NCI-H748 (cell line): ENCODE measurements around the gene ITPA.
"Not testable (repeated sequence)": the region's sequence is repeated elsewhere in the genome, so short reads cannot be mapped to it uniquely, and the experiment has no call there.

Experiments
- DNase-seq: peaks from one replicate; lab custom pipeline; 2025; ENCODE audit not compliant: unreplicated experiment; lab: John Stamatoyannopoulos, UW

ITPA gene

DNA sequence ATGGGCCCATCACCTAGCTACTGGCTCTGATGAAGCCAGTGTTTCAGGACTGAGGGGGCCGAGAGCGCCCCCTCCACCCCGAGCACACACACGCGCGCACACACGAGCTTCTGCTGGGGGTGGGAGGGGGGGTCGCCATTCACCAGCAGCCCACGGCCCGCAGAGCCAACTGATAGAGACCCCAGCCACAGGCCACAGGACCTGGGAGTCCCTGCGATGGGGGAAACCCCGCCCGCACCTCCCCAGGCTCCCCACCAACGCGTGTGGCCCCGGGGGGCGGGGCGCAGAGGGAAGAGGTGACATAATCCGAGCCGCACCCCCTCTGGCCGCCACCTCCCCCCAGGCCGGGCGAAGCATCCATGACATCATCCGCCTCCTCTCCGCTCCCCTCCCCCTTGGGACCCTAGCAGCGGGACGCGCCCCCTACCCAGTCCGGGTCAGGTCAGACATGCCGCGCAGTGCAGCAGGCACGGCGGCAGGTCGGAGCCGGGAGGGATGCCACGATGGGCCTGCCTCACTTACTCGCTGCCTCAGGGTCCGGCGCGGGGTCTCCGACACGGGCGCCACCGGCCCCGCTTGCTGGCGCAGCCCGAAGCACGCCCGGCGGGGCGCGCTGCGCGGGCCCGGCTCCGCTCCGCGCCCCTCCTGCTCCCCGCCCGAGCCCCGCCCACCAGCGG is 36.2 kb upstream of the ITPA start, which contains the start of gene LZTS3:
Gene LZTS3, minus strand, starts transcription at position 617 of the 677 bp plus-strand sequence. CDS start 6,386 bp downstream, outside the sequence.
- peak; percentile 94 for DNase-seq

DNA sequence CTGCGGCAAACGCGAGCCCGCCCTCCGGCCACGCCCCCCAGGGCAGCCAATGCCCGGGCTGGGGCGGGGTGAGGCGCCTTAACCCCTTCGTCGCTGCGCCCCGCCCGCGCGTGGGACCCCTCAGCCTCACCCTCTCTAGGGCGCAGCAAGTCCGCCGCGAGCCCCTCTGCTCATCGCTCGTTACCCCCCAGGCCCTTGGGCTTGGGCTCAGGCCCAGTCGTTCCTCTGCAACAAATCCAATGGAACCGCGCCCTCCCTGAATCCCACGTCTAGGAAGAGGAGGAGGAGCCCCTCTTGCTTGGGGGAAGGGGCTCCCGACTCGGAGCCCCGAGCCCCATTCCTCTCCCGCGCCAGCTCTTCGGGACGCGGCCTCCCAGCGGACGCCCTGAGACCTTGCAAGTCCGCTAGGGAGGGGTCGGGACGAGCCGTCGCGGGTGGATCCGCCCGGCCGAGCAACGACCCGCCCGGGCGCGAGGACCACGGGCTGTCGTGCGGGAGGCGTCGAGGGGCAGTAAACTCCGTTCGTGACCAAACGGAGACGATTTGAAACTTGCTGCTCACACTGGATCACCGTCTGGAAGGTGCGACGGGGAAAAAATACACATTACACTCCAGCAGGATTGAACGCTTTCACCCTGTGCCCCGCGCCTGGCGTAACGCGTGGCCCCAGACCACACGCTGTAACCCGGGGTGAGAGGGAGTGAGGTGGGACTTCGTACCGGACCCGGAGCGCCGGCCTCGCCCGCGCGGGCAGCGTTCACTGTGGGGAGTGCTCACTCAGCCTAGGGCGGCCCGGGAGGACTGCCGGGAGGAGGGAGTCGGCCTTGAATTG is 35.5 kb upstream of the ITPA start:
- peak; percentile 71 for DNase-seq

- DNase-seq, result no peak
Observed at GRCh38 chr20:3174442-3175261, 34.6 kb upstream of the ITPA start.

- DNase-seq, result no peak
Observed at GRCh38 chr20:3175270-3175669, 34.0 kb upstream of the ITPA start.

GRCh38 chr20:3177746-3178485 is 31.4 kb upstream of the ITPA start:
- no peak for DNase-seq

DNA sequence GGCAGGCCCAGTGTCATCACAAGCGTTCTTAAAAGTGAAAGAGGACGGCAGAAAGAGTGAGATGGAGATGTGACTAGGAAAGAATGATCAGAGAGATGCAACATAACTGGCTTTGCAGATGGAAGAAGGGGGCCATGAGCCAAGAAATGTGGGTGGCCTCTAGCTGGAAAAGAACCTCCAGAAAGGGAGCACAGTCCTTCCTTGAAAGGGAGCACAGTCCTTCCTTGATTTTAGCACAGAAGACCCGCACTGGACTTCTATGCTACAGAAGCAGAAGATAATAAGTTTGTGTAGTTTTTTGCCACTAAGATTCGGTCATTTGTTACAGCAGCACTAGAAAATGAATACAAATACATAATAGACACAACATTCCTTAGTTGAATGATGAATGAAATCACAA is 29.0 kb upstream of the ITPA start:
- DNase-seq, result no peak

DNA sequence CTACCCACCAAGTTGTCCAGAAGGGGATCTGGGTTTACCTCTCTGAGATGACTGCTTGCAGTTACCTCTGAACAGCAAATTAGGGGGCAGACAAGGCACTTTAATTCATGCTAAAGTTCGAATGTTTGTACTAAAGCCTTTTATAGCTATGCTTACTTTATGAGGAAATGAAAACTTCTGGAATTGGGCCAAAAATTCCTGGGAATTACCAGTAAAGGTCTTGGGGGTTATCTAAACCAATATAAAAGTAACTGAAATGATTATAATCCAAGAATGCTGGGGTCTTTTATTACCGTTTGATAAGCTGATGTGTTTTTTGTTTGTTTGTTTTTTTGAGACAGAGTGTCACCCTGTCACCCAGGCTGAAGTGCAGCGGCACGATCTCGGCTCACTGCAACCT is 28.0 kb upstream of the ITPA start:
- no peak for DNase-seq

DNA sequence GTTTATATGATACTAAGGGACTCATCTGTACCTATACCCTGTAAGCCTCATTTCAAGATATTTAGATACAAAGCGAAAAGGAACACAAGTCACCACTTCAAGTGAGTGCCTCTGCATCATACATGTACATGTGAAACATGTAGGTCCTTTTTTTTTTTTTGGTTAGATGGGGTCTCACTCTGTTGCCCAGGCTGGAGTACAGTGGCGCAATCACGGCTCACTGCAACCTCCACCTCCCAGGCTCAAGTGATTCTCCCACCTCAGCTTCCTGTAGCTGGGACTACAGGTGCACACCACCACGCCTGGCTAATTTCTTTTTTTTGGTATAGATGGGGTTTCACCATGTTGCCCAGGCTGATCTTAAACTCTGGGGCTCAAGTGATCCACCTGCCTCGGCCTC is 26.9 kb upstream of the ITPA start:
- not testable (repeated sequence) for DNase-seq

- no peak for DNase-seq
Observed at GRCh38 chr20:3183896-3184612, 25.2 kb upstream of the ITPA start.

DNA sequence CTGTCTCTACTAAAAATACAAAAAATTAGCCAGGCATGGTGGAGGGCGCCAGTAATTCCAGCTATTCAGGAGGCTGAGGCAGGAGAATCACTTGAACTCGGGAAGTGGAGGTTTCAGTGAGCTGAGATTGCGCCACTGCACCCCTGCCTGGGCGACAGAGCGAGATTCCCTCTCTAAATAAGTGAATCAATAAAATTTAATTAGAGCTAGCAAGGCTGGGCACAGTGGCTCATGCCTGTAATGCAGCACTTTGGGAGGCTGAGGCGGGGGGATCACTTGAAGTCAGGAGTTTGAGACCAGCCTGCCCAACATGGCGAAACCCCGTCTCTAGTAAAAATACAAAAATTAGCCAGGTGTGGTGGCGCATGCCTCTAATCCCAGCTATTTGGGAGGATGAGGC is 21.4 kb upstream of the ITPA start:
- DNase-seq, result not testable (repeated sequence)

DNA sequence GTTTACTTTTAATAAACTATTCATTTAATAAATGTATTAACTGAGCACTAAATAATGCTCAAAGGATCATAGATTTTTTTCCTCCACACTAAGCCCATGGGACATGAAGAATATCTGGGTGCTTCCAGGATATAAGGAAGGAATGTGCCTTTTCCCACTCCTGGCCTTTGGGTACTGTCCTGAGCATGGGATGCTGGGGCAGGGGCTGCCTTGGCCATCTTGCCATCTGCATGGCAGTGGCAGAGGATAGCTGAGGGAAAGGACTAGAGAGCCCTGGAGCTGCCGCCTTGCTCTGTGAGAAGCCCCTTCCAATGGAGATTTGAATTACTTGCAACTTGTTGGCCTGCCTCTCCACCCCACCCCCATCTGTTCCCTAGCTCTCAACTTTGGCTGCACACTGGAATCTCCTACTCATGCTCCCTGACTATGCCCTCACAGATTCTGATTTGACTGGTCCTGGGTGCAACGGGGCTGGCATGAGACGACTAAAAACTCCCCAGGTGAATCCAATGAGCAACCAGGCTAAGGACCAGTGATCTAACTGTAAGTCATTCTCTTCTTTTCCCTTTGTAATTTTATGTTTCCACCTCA is 20.4 kb upstream of the ITPA start:
- no peak for DNase-seq

DNA sequence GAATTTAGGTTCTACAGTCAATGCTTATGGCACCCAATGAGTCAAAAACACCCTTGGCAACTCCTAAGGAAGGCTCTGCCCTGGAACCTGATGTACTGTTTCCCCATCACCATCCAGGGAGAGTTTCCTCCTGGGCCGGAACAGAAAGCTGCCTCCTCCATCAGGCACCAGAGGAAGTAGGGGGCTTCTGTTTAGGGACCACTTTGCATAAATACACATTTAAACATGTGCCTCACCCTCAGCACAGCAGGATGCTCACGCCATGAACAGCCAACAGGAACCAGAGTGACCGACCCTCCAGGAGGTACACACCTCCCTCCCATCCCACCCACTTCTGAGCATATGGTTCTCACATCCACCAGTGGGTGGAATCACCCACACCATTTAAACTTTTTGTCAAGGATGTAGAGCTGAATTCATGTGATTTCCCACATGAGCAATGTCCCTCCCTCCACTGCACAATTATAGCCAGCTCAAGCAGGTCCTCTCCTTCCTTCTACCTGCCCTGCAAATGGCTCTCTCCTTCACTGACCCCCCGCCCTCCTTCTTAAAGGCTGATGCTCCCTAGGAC is 19.7 kb upstream of the ITPA start:
- no peak for DNase-seq

- no peak for DNase-seq
Observed at GRCh38 chr20:3190681-3191111, 18.6 kb upstream of the ITPA start.

- no peak for DNase-seq
Observed at GRCh38 chr20:3192226-3193015, 16.9 kb upstream of the ITPA start.

DNA sequence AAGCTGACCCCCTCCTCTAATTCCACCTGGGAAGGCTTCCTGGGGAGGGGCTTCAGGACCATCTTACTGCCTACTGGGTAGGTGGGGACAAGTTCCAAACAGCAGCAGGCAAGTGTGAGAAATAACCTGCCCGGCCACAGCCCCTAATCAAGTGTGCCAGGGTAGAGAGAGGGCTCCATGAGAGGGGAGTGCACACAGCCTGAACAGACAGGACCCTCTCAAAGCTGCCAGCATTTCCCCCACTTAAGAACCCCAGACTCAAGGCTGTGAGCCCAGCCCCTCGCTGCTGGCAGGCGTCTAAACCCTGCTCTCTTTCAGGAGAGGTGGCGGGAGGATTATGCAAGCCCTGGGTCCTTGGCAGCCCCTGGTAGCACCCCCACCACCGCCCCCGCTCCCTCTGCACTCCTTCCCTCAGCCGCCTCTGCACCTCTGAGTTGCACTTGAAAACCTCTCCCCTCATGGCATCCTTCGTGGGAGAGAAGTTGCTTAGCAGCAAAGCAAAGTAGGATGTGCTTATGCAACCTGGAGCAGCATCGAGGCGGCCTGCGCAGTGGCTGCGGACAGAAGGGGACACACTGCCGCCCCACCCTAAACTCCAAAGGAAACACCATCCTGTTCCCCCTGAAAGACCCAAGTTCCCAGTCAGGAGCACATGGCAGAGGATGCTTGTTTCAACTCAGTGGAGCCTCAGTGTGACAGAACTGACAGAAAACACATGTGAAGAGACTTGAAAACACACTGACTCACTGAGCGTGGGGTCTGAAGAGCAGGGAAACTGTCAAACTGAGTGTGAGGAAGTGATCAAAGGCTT is 15.3 kb upstream of the ITPA start:
- no peak for DNase-seq

GRCh38 chr20:3194617-3195280 is 14.5 kb upstream of the ITPA start:
- DNase-seq, result no peak

- DNase-seq, result no peak
Observed at GRCh38 chr20:3195590-3196237, 13.6 kb upstream of the ITPA start.
